Measurements from ENCODE around the gene NFKBIE.

GRCh38 chr6:44306710-44307109 lies 41.4 kb upstream of the NFKBIE start:
- TF ChIP-seq POLR2A (IDR thresholded peaks at IDR 0.05) (no peak), CTCF (IDR thresholded peaks at IDR 0.05) (no peak), POLR2AphosphoS5 (IDR thresholded peaks at IDR 0.05) (no peak)
